MCF 10A (cell line): Measurements from ENCODE around the gene AIPL1. TPM values are rescaled to one million over a fixed set of nuclear protein-coding genes. Genes with fewer than 3 reads are reported as not detected.

Experiments used
- BruUV-seq: library from RNA; stranded (reverse); fragments of 400-500 nt; replicated peaks from 2 replicates; lab custom pipeline; 2021; lab: Mats Ljungman, UMichigan
- CTCF ChIA-PET: fragments of 300-600 bp; sonication (Branson Sonifier 250); formaldehyde crosslinking; extraction: SDS; loops from one replicate; lab custom pipeline; 2021; ENCODE audit warnings: antibody characterized with exemption, inconsistent platforms; lab: Yijun Ruan, JAX
- POLR2A ChIA-PET: fragments of 300-600, 350-650 bp; sonication (Branson Sonifier 250); formaldehyde crosslinking; extraction: SDS; loops from one replicate; lab custom pipeline; 2020; ENCODE audit warnings: antibody characterized with exemption, inconsistent platforms; lab: Yijun Ruan, JAX
- DNase-seq: peaks from one replicate; pipeline ENCODE4 v3.0.0-alpha.2; 2018; ENCODE audit not compliant: unreplicated experiment
- H3K27ac Mint-ChIP-seq: one replicate; pipeline ENCODE4 v1.8.0; 2022; ENCODE audit warnings: mild to moderate bottlenecking, low read depth, mixed read lengths; ENCODE audit not compliant: unreplicated experiment
- H3K27me3 Mint-ChIP-seq: one replicate; pipeline ENCODE4 v1.8.0; 2022; ENCODE audit warnings: mixed read lengths; ENCODE audit not compliant: insufficient read depth, unreplicated experiment
- H3K36me3 Mint-ChIP-seq: one replicate; pipeline ENCODE4 v1.8.0; 2022; ENCODE audit warnings: mild to moderate bottlenecking, moderate library complexity, mixed read lengths; ENCODE audit not compliant: insufficient read depth, unreplicated experiment
- H3K4me1 Mint-ChIP-seq: one replicate; pipeline ENCODE4 v1.8.0; 2022; ENCODE audit warnings: mixed read lengths; ENCODE audit not compliant: insufficient read depth, unreplicated experiment
- H3K4me3 Mint-ChIP-seq: one replicate; pipeline ENCODE4 v1.8.0; 2022; ENCODE audit warnings: mild to moderate bottlenecking, moderate library complexity, mixed read lengths; ENCODE audit not compliant: unreplicated experiment
- H3K9me3 Mint-ChIP-seq: one replicate; pipeline ENCODE4 v1.8.0; 2022; ENCODE audit warnings: mixed read lengths; ENCODE audit not compliant: unreplicated experiment
- intact Hi-C: fragments of 100-400 bp; cut with micrococcal nuclease; formaldehyde crosslinking; loops from 2 replicates; pipeline ENCODE4 v1.14.1; 2022
- total RNA-seq: library from RNA; stranded (reverse); gene quantifications from 2 replicates; pipeline ENCODE4 v1.2.3, GENCODE V29; 2022
- TF ChIP-seq, protein P1 (sequence below): fragments of 200-600 bp; IDR thresholded peaks from one replicate; pipeline ENCODE4 v1.8.0; 2022; ENCODE audit warnings: antibody characterized with exemption, mild to moderate bottlenecking; ENCODE audit not compliant: unreplicated experiment

The AIPL1 gene
- total RNA-seq, 1 experiment from 2014 or later, result not detected

DNA sequence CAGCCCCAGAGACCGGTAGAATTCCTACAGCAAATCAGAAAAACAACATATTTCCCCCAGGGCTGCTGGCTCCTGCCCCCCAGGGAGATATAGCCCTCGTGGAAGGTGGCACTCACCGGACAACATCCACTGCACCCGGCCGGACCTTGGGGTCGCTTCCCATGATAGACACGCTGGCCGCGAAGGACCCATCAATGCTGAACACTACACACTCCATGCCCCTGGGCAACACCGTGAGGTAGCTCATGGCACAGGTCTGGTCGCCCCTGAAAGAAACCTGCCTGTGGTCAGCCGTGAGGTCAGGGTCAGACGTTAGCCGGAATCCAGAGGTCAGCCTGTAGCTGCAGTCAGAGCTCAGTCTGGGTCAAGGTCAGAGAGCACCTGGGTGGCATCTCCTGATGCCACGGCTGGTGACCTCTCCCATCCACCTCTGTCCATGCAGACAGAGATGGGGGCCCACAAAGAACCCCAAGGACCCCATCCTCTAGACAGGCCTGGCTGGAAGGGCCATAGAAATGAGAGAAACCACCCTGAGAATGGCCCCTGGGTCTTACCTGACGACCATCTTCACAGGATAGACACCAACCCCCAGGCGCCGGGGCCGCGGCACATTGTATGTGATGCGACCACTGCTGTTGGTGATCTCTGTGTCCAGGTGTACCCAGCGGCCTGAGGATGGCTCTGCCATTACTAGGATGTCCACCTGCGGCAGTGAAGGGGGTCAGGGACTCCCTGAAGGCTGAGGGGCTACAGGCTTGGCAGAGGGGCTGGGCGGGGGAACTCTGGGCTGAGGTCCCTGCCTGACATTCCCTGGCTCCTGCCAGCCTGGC, 28.9 kb upstream of the AIPL1 start:
- Mint-ChIP-seq H3K36me3 (peaks cover 38% of the 10 kb centered on the region), H3K27ac (no peak overlapping the region), H3K9me3 (no peaks in the 10 kb centered on the region), H3K4me1 (no peaks in the 10 kb centered on the region), H3K4me3 (no peak overlapping the region), H3K27me3 (no peaks in the 10 kb centered on the region)
- TF ChIP-seq, protein P1, sequence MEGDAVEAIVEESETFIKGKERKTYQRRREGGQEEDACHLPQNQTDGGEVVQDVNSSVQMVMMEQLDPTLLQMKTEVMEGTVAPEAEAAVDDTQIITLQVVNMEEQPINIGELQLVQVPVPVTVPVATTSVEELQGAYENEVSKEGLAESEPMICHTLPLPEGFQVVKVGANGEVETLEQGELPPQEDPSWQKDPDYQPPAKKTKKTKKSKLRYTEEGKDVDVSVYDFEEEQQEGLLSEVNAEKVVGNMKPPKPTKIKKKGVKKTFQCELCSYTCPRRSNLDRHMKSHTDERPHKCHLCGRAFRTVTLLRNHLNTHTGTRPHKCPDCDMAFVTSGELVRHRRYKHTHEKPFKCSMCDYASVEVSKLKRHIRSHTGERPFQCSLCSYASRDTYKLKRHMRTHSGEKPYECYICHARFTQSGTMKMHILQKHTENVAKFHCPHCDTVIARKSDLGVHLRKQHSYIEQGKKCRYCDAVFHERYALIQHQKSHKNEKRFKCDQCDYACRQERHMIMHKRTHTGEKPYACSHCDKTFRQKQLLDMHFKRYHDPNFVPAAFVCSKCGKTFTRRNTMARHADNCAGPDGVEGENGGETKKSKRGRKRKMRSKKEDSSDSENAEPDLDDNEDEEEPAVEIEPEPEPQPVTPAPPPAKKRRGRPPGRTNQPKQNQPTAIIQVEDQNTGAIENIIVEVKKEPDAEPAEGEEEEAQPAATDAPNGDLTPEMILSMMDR, result no peak
- ChIA-PET CTCF (interaction anchor here (0.8 kb wide), 1 partner anchor 9 kb away, joined by 4 read pairs; no protein-coding TSS in a partner anchor), POLR2A (no interaction called here)
- no TSS peak for BruUV-seq
- intact Hi-C loops, result no loop called here
- DNase-seq, result no peak

DNA sequence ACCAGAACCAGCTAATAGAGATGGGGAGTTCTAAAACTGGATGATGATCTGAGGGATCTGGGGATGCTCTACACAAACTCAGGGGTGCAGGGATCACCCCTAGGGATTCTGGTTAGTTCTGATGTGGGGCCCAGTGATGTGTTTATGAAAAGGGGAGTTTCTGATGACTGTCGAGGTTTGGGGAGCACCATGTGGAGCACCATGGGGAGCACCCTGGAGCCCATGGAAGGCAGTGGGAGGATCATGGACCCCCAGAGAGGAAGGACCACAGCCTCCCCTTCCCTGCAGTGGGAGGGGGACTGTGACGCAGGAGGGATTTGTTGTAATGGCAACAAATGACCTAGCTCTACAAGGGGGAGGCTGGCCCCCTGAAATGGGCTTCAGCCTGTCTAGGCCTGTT, 27.8 kb upstream of the AIPL1 start:
- BruUV-seq, result no TSS peak
- intact Hi-C loops, result no loop called here
- TF ChIP-seq, protein P1, result no peak
- POLR2A ChIA-PET, result interaction anchor here (0.6 kb wide), 1 partner anchor 177 kb away, joined by 4 read pairs; no protein-coding TSS in a partner anchor
- no peaks in the 10 kb centered on the region for H3K9me3 Mint-ChIP-seq
- CTCF ChIA-PET, result no interaction called here
- peaks cover 33% of the 10 kb centered on the region for H3K36me3 Mint-ChIP-seq
- peaks cover under 1% of the 10 kb centered on the region for H3K4me1 Mint-ChIP-seq
- H3K4me3 Mint-ChIP-seq, result no peak overlapping the region
- no peak overlapping the region for H3K27ac Mint-ChIP-seq
- no peak for DNase-seq
- H3K27me3 Mint-ChIP-seq, result no peaks in the 10 kb centered on the region

DNA sequence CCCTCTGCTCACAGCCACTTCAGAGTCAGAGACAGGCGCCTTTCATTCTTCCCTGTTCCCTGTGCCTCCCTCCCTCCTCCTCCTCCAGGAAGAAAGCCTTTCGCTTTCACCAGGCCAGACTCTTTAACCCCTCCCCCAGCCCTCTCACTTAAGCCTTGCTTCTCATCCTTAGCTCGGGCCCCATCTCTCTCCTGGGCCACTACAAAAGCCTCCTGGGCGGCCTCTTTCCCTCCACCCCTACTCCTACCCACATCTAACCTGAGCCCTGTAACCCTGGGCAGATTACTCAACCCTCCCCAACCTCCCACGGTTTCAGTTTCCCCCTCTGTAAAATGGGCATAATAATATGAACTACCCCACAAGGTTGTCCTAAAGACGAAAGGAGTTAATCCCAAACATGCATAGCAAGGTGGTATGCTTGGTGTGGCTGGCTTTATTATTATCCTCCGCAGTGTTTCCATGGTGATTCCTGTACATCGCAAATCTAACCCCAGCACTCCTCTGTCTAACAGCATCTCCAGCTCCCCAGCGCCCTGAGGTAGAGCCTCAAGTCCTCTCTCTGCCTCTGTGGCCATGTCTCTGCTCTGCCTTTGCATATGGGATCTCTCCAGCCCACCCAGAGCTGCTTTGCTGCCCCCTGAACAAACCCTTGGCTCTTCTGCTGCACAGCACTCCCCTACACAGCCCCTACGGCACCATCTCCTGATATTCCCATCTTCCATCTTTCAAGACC, 27.0 kb upstream of the AIPL1 start:
- no peaks in the 10 kb centered on the region for H3K27me3 Mint-ChIP-seq
- no peak overlapping the region for H3K4me3 Mint-ChIP-seq
- no TSS peak for BruUV-seq
- ChIA-PET CTCF (interaction anchor here (0.5 to 0.6 kb wide), 2 partner anchors 15 to 448 kb away, joined by 3 to 4 read pairs; no protein-coding TSS in a partner anchor), POLR2A (interaction anchor here (0.6 kb wide), 1 partner anchor 178 kb away, joined by 4 read pairs; no protein-coding TSS in a partner anchor)
- no peaks in the 10 kb centered on the region for H3K9me3 Mint-ChIP-seq
- H3K36me3 Mint-ChIP-seq, result peaks cover 33% of the 10 kb centered on the region
- DNase-seq, result no peak
- intact Hi-C loops, result no loop called here
- H3K27ac Mint-ChIP-seq, result no peak overlapping the region
- TF ChIP-seq, protein P1, result no peak
- peaks cover 8% of the 10 kb centered on the region for H3K4me1 Mint-ChIP-seq

DNA sequence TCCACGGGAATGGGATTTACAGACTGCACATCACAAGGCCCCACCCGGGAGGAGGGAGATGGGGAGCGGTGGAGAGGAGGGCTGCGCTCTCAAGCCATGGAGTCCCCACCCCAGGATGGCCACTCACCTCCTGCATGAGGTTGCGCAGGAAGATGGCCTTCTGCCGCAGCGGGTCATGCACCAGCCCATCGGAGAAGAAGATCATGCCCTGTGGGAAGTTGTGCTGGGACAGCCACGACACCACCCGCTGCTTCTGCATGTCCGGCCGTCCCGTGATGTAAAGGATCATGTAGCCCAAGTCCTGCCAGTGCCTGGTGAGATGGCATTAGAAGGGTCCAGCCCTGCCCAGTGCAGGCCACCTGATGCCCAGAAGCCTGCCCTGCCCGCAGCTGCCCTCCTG, 26.3 kb upstream of the AIPL1 start:
- no TSS peak for BruUV-seq
- H3K4me3 Mint-ChIP-seq, result no peak overlapping the region
- CTCF ChIA-PET, result interaction anchor here (0.6 kb wide), 1 partner anchor 14 kb away, joined by 3 read pairs; no protein-coding TSS in a partner anchor
- no peak for DNase-seq
- H3K36me3 Mint-ChIP-seq, result peaks cover 38% of the 10 kb centered on the region
- H3K9me3 Mint-ChIP-seq, result no peaks in the 10 kb centered on the region
- intact Hi-C loops, result no loop called here
- H3K27me3 Mint-ChIP-seq, result no peaks in the 10 kb centered on the region
- TF ChIP-seq, protein P1, result no peak
- POLR2A ChIA-PET, result no interaction called here
- H3K4me1 Mint-ChIP-seq, result peaks cover 15% of the 10 kb centered on the region
- no peak overlapping the region for H3K27ac Mint-ChIP-seq
